HG02981 (cell line): ENCODE results near the gene EPS8L3.
"Not testable (repeated sequence)": the region's sequence is repeated elsewhere in the genome, so short reads cannot be mapped to it uniquely, and the experiment has no call there.

Experiments
- ATAC-seq: cut with Tn5 transposase; IDR thresholded peaks from one replicate; pipeline ENCODE4 v1.9.1; 2021; ENCODE audit warnings: mild to moderate bottlenecking, moderate library complexity; ENCODE audit not compliant: unreplicated experiment

EPS8L3 gene, protein sequence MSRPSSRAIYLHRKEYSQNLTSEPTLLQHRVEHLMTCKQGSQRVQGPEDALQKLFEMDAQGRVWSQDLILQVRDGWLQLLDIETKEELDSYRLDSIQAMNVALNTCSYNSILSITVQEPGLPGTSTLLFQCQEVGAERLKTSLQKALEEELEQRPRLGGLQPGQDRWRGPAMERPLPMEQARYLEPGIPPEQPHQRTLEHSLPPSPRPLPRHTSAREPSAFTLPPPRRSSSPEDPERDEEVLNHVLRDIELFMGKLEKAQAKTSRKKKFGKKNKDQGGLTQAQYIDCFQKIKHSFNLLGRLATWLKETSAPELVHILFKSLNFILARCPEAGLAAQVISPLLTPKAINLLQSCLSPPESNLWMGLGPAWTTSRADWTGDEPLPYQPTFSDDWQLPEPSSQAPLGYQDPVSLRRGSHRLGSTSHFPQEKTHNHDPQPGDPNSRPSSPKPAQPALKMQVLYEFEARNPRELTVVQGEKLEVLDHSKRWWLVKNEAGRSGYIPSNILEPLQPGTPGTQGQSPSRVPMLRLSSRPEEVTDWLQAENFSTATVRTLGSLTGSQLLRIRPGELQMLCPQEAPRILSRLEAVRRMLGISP

GRCh38 chr1:109763646-109764415, at the start of gene EPS8L3:
TSS of gene EPS8L3 (minus strand) at chr1:109763923. CDS start at chr1:109761749, 2,174 bp downstream.
- ATAC-seq, result no peak

DNA sequence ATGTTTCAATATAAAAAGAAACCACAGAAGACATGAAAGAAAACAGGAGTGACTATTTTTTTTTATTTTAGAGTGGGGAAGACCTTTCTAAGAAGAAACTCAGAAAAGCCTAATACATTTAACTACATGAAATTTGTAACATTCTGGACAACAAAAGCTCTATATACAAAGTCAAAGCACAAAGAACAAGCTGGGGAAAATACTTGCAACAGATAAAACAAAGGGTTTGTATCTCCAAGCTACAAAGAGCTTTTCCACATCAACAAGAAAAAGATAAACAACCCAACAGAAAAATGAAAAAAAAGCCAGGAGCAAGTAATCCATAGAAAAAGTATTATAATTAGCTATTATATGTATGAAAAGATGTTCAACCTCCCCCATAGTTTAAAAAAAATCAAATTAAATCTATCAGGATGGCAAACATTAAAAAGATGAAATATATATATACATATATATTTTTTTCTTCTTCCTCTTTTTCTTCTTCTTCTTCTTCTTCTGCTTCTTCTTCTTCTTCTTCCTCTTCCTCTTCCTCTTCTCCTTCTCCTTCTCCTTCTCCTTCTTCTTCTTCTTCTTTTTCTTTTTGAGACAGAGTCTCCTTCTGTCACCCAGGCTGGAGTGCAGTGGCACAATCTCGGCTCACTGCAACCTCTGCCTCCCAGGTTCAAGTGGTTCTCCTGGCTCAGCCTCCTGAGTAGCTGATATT, 49.1 kb upstream of the EPS8L3 start:
- ATAC-seq, result no peak

DNA sequence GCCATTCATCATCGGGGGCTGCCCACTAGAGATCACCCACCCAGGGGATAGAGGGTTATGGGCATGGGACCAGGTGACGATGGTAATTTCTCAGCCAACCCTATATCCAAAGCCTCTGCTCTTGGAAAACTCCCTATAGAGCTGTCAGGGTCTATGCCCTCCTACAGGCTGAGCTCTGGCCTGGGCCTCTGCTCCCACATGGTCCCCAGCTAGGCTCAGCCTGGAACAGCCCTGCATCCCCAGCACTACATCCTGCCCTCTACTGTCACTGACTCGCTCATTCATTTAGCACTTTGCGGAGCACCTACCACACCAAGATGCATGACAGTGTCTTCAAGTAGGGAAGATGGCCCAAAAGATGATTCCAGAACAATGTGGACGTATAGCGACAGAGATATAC, 45.0 kb upstream of the EPS8L3 start:
- ATAC-seq, result no peak

- no peak for ATAC-seq
Measured at GRCh38 chr1:109807822-109808680, 44.3 kb upstream of the EPS8L3 start.

- ATAC-seq, result no peak
Measured at GRCh38 chr1:109807402-109807801, 43.7 kb upstream of the EPS8L3 start.

- ATAC-seq, result no peak
Measured at GRCh38 chr1:109806733-109807400, 43.1 kb upstream of the EPS8L3 start.

GRCh38 chr1:109805486-109806165, 41.9 kb upstream of the EPS8L3 start:
- no peak for ATAC-seq

GRCh38 chr1:109804660-109805059, 40.9 kb upstream of the EPS8L3 start:
- no peak for ATAC-seq

GRCh38 chr1:109803901-109804331, 40.2 kb upstream of the EPS8L3 start:
- ATAC-seq, result no peak

DNA sequence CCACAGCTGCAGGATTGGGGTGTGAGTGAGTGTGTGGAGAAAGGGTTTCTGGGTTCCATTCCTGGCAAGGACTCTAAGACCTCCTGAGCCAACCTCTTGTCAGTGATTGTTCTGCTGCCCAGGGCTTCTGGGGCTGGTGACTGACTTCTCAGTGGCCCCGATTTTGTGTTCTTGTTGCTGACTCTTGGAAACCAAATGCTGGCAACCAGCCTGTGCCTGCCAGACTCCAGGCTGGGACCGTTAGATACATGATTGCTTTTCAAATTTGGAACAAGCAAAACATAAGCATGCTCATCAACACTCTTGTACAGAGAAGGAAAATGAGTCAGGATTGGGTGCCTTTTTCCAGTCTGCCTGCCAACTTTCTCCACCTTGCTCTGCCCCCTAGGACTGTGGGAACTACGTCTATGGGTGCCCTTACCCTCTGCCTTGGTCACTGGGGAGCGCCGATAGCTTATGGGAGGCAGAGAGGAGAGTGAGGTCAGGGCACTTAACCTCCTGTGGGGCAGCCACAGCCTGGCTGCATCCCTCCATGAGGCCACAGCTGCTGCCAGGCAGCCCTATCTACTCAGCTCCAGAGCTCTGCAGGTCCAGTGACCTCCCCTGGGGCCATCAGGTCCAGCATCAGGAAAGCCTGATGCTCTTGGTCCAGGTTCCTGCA, 39.3 kb upstream of the EPS8L3 start:
- no peak for ATAC-seq

- ATAC-seq, result no peak
Measured at GRCh38 chr1:109802136-109802900, 38.6 kb upstream of the EPS8L3 start.

GRCh38 chr1:109801791-109802135, 38.0 kb upstream of the EPS8L3 start:
- ATAC-seq, result no peak

DNA sequence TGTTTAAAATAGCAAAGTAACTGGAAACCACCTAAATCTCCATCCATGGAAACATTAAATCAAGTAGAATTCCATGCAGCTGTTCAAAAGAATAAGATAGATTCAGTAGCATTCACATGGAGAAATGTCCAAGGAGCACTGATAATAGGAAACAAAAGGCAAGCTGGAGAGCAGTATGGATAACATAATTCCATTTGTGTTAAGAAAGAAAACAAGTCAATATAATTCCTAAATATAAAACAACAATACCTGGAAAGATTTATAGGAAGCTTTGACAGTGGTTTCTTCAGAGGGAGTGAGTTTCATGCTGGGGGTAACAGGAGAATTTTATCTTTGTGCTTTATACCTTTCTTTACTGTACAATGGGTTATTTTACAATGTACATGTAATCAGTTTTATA, 36.6 kb upstream of the EPS8L3 start:
- ATAC-seq, result no peak

DNA sequence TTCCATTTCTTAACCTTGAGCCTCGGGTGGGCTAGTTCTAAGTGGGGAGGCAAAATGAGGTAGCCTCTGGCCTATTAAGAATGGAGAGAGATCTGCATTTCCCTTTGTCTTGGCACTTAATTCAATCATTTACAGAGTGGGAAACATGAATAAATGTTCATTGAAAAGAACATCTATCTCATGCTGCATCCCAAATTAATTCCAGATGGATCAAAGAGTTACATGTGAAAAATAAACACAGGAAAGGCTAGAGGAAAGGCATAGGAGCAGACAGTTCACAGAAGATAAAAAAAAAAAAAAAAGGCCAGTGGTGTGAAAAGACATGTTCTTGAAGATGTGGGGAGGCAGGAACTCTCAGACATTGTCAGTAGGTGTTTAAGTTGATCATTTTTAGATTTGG, 35.7 kb upstream of the EPS8L3 start:
- no peak for ATAC-seq

DNA sequence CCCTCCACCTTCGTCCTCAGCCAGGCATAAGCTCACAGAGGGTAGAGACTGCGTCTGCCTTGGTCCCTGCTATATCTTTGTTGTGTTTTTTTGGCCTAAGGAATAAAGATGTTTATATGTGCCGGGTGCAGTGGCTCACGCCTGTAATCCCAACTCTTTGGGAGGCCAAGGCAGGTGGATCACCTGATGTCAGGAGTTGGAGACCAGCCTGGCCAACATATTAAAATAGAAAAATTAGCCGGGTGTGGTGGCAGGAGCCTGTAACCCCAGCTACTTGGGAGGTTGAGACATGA, 33.5 kb upstream of the EPS8L3 start:
- not testable (repeated sequence) for ATAC-seq

- no peak for ATAC-seq
Measured at GRCh38 chr1:109796484-109797302, 33.0 kb upstream of the EPS8L3 start.
